Endothelial cell of umbilical vein (primary cell): ENCODE results near the gene MYO9A. TPM values are rescaled to one million over a fixed set of nuclear protein-coding genes. Genes with fewer than 3 reads are reported as not detected.

Experiments
- BruUV-seq: library from RNA; stranded (reverse); fragments of 400-500 nt; replicated peaks from 2 replicates; lab custom pipeline; 2021; lab: Mats Ljungman, UMichigan
- CTCF ChIA-PET: fragments of 300-600, 350-600 bp; sonication (Branson Sonifier 250); formaldehyde crosslinking; loops from one replicate; lab custom pipeline; 2021; ENCODE audit warnings: antibody characterized with exemption, inconsistent platforms; lab: Charles Lee
- POLR2A ChIA-PET: fragments of 300-600, 350-600 bp; sonication (Branson Sonifier 250); formaldehyde crosslinking; loops from one replicate; lab custom pipeline; 2021; ENCODE audit warnings: antibody characterized with exemption, inconsistent platforms; lab: Charles Lee
- DNase-seq: peaks from one replicate; pipeline ENCODE4 v3.0.0-alpha.2; 2011; ENCODE audit warnings: low read depth, low spot score
- FAIRE-seq: peaks from 2 replicates; lab custom pipeline; 2011; peaks lifted over from hg19 to GRCh38; lab: Jason Lieb, UNC
- H2AFZ ChIP-seq: 2 replicates; pipeline ENCODE4 v1.6.0; 2012; ENCODE audit warnings: low read depth, low read length, control low read depth, inconsistent platforms
- H3K27ac ChIP-seq: 2 replicates; pipeline ENCODE4 v1.5.1; 2011; ENCODE audit warnings: low read depth, mild to moderate bottlenecking, control low read depth, low read length, moderate library complexity; ENCODE audit not compliant: insufficient read depth
- H3K27me3 ChIP-seq, 2 experiments: 2 replicates each; pipeline versions ENCODE4 v1.6.0 to v1.6.1; 2011; ENCODE audit warnings: low read length in 2 of 2, mixed read lengths in 1 of 2; ENCODE audit not compliant: control insufficient read depth in 2 of 2, insufficient read depth in 2 of 2
- H3K36me3 ChIP-seq, 2 experiments: 2 replicates in 1 of 2; 3 replicates in 1 of 2; pipeline ENCODE4 v1.5.1; 2011; ENCODE audit warnings: low read length in 2 of 2, mild to moderate bottlenecking in 1 of 2, moderate library complexity in 1 of 2; ENCODE audit not compliant: control insufficient read depth in 2 of 2, insufficient read depth in 2 of 2; ENCODE audit errors: extremely low read depth in 1 of 2
- H3K4me1 ChIP-seq: 3 replicates; pipeline ENCODE4 v1.5.1; 2011; ENCODE audit warnings: mild to moderate bottlenecking, low read length; ENCODE audit not compliant: control insufficient read depth, insufficient read depth; ENCODE audit errors: extremely low read depth
- H3K4me2 ChIP-seq: 2 replicates; pipeline ENCODE4 v1.6.1; 2011; ENCODE audit warnings: low read length, control low read depth, mixed read lengths; ENCODE audit not compliant: insufficient read depth
- H3K4me3 ChIP-seq, 3 experiments: fragments of 200-600 bp in 1 of 3; sonication (generic), shearing (Covaris generic) in 1 of 3; replicated peaks in 1 of 3; 2 replicates each; pipeline ENCODE4 v1.5.1; 2011 to 2016; ENCODE audit warnings: control low read depth in 3 of 3, low read length in 3 of 3, mild to moderate bottlenecking in 2 of 3, inconsistent platforms in 1 of 3, low read depth in 1 of 3, moderate library complexity in 1 of 3; ENCODE audit not compliant: insufficient read depth in 1 of 3
- H3K79me2 ChIP-seq: 2 replicates; pipeline ENCODE4 v1.6.0; 2012; ENCODE audit warnings: low read length, inconsistent platforms; ENCODE audit not compliant: control insufficient read depth, insufficient read depth
- H3K9ac ChIP-seq: replicated peaks from 2 replicates; pipeline ENCODE3; 2011; ENCODE audit warnings: low read length, control low read depth; ENCODE audit not compliant: insufficient read depth; ENCODE audit errors: extremely low read depth
- H3K9me1 ChIP-seq: replicated peaks from 3 replicates; pipeline ENCODE4 v1.6.0; 2011; ENCODE audit warnings: mild to moderate bottlenecking, low read length; ENCODE audit not compliant: control insufficient read depth, insufficient read depth; ENCODE audit errors: extremely low read depth
- H3K9me3 ChIP-seq: replicated peaks from 2 replicates; pipeline ENCODE4 v1.5.1; 2012; ENCODE audit warnings: low read length, inconsistent platforms; ENCODE audit not compliant: control insufficient read depth, insufficient read depth
- H4K20me1 ChIP-seq: replicated peaks from 2 replicates; pipeline ENCODE3; 2011; ENCODE audit warnings: mild to moderate bottlenecking, low read length; ENCODE audit not compliant: control insufficient read depth, insufficient read depth; ENCODE audit errors: extremely low read depth
- CTCF ChIP-seq, 2 donors: IDR thresholded peaks; 1 replicate in 1 of 2; 2 replicates in 1 of 2; pipeline ENCODE4 v1.5.1; 2011; ENCODE audit warnings: low read length in 2 of 2, mild to moderate bottlenecking in 2 of 2, moderate library complexity in 2 of 2, control low read depth in 1 of 2, inconsistent platforms in 1 of 2, low read depth in 1 of 2; ENCODE audit not compliant: insufficient read depth in 1 of 2; ENCODE audit errors: extremely low read depth in 1 of 2
- EZH2 ChIP-seq: IDR thresholded peaks from 2 replicates; pipeline ENCODE4 v1.6.1; 2012; ENCODE audit warnings: borderline replicate concordance, low read depth, mild to moderate bottlenecking, moderate library complexity, low read length, inconsistent platforms; ENCODE audit not compliant: severe bottlenecking
- FOS ChIP-seq: IDR thresholded peaks from 2 replicates; pipeline ENCODE4 v1.6.1; 2011; ENCODE audit warnings: mild to moderate bottlenecking, low read length, moderate library complexity, borderline replicate concordance; ENCODE audit not compliant: insufficient read depth
- GATA2 ChIP-seq: IDR thresholded peaks from 2 replicates; pipeline ENCODE4 v1.7.0; 2011; ENCODE audit warnings: low read depth, mild to moderate bottlenecking, moderate library complexity, mixed read lengths, low read length; ENCODE audit not compliant: insufficient read length, insufficient read depth
- JUN ChIP-seq: IDR thresholded peaks from 2 replicates; pipeline ENCODE4 v1.6.1; 2011; ENCODE audit warnings: borderline replicate concordance, low read depth; ENCODE audit not compliant: insufficient read length, insufficient read depth
- MAX ChIP-seq: IDR thresholded peaks from 2 replicates; pipeline ENCODE4 v1.6.1; 2011; ENCODE audit not compliant: insufficient read depth, insufficient read length
- MYC ChIP-seq: IDR thresholded peaks from one replicate; pipeline ENCODE4 v1.6.1; 2011; ENCODE audit warnings: mild to moderate bottlenecking, low read depth, low read length
- POLR2A ChIP-seq: IDR thresholded peaks from 2 replicates; pipeline ENCODE4 v1.6.1; 2012; ENCODE audit warnings: low read depth, mild to moderate bottlenecking, control low read depth, low read length
- POLR2AphosphoS5 ChIP-seq: IDR thresholded peaks from 2 replicates; pipeline ENCODE4 v1.6.1; 2012; ENCODE audit warnings: low read depth, mild to moderate bottlenecking, control low read depth, low read length, moderate library complexity; ENCODE audit not compliant: insufficient read depth
- dilution Hi-C: fragments of 300-500 bp; cut with MboI; formaldehyde crosslinking; loops from one replicate; pipeline ENCODE4 v1.15.0; 2019; ENCODE audit warnings: low sequenced_read_pairs; ENCODE audit not compliant: extremely low pct_ligation_motif_present
- intact Hi-C: fragments of 100-400 bp; cut with micrococcal nuclease; formaldehyde crosslinking; loops from one replicate; pipeline ENCODE4 v1.10.0; 2022
- polyA plus RNA-seq, 4 experiments: library from polyadenylated mRNA; depleted of rRNA in 3 of 4; stranded (reverse) in 3 of 4; unstranded in 1 of 4; fragments of >200 nt; gene quantifications; 2 replicates each; pipeline versions ENCODE4 v1.2.1 to v1.2.3, GENCODE V29; 2011 to 2012; ENCODE audit warnings: missing spikeins in 1 of 4
- total RNA-seq: library from RNA; stranded (reverse); gene quantifications from 2 replicates; pipeline ENCODE4 v1.2.3, GENCODE V29; 2021

Gene MYO9A
- total and polyA plus RNA-seq, 2 donors (not counting 3 experiments of a cell fraction or from before 2014, with no cell fraction given), result 6.4 to 30.3 TPM

- Histone ChIP-seq H3K9me3 (no peaks in the 10 kb centered on the region), H4K20me1 (no peaks in the 10 kb centered on the region), H3K27ac (no peak overlapping the region), H3K27me3 (no peaks in the 10 kb centered on the region), H3K4me3 (no peak overlapping the region), H3K9me1 (no peaks in the 10 kb centered on the region), H3K4me1 (no peaks in the 10 kb centered on the region), H3K9ac (no peak overlapping the region), H3K36me3 (peaks cover 6% of the 10 kb centered on the region in 2 experiments), H2AFZ (no peak overlapping the region), H3K79me2 (no peaks in the 10 kb centered on the region), H3K4me2 (no peak overlapping the region)
- TF ChIP-seq FOS (no peak), EZH2 (no peak), GATA2 (no peak), MYC (no peak), CTCF (IDR thresholded peaks at IDR 0.05; ENCODE audit: extremely low read depth in 1 of 2, insufficient read depth in 1 of 2, low read depth in 1 of 2, low read length in 2 of 2) (no peak), POLR2AphosphoS5 (no peak), POLR2A (no peak), MAX (no peak), JUN (no peak)
- POLR2A ChIA-PET, result interaction anchor here (0.7 kb wide), 1 partner anchor 59 kb away, joined by 10 read pairs; no protein-coding TSS in a partner anchor
- dilution Hi-C loops, result no loop called here
- FAIRE-seq, result no peak
- intact Hi-C loops, result no loop called here
- no TSS peak for BruUV-seq
- DNase-seq, result no peak
- CTCF ChIA-PET, result interaction anchor here (0.6 kb wide), 1 partner anchor 14 kb away, joined by 4 read pairs; no protein-coding TSS in a partner anchor
Observed at GRCh38 chr15:71830981-71831380, 287.0 kb downstream of the MYO9A start.
